Colon (tissue), 2 donors: ENCODE measurements around the gene RNLS.

Experiments
- FAIRE-seq: peaks from 2 replicates; lab custom pipeline; 2012; peaks lifted over from hg19 to GRCh38; lab: Jason Lieb, UNC
- donor health status: control.
- donor health status: control.

Gene RNLS

DNA sequence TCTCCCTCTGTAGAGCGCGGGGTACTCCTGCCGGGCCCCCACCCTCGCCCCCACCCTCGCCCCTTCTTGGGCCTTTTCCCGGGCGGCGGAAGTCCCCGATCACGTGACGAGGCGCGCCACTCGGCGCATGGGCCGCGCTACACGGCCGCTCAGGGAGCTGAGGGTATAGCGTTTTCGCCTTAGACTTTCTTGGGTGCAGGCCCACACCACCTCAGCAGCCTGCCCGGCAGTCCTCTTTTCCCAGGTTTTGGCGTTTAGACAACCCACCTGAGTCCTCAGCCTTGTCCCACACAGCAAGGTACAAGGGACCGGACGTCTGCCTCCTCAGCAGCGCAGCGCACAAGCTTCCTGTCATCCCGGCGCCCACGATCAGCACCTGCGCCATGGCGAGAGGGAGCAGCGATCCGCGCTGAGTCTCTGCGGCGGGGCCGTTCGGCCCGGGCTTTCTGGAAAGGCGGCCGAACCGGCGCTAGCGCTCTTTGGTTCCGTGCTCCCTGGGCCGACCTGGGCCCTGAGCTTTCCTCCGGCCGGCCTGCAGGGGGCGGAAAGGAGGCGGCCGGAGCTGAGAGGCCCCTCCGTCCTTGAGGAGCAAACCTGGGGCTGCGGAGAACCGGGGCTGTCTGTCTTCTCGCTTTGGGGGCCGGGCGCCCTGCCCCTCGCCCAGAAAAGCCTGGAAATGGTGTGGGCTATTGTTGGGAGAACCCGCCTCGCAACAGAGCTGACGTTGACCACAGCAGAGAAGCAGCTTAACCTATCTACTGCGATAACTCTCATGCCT lies at the start of gene RNLS:
Gene RNLS (minus strand): TSS at position 513 of the 778 bp plus-strand sequence.
- FAIRE-seq = no peak

DNA sequence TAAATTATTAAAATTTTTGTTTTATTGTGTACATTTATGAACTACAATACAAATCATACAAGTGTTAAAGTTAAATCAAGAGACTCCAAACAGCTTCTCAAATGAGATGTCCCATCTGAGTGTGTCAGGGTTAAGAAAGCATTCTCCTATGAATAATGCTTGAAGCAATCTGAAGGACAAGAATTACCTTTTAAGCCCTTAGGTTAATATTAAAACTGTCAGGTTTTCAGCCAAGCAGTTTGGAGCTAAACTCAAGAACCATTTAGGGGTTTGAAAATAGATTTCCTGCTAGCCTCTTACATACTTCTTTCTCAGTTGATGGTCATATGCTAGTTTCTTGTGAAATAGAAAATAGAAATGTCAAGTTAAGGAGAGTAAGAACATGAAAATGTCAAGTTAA lies 41.7 kb upstream of the RNLS start:
- no peak for FAIRE-seq

DNA sequence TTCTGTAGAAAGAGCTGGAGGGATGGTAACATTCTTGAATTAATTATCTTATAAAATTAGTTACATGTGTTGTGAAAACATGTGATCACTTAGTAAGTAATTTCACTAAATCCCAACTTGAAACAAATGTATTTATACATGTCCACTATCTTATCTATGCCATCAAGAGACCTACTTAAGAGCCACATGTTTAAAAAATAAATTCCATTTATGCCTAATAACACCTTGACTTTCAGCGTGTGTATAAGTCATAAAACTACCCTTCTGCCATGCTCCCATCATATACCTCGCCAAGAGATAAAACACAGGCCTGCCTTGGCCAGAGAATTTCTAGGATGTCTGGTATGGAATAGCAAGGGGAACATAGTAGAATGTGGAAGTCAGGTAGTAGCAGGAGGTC lies 40.7 kb upstream of the RNLS start:
- no peak for FAIRE-seq

DNA sequence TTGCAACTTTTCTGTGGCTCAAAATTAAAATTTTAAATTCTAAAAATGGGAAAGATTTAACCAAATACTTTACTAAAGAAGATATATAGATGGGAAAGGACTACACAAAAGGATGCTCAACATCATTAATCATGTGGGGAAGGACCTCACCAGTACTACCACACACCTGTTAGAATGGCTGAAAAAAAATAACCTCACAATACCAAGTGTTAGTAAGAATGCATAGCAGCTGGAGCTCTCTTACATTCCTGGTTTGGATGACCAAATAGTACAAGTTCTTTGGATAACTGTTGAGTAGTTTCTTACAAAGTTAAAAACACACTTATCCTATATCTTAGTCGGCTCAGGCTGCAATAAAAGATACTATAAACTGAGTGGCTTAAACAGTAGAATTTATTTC lies 37.3 kb upstream of the RNLS start:
- FAIRE-seq = no peak

DNA sequence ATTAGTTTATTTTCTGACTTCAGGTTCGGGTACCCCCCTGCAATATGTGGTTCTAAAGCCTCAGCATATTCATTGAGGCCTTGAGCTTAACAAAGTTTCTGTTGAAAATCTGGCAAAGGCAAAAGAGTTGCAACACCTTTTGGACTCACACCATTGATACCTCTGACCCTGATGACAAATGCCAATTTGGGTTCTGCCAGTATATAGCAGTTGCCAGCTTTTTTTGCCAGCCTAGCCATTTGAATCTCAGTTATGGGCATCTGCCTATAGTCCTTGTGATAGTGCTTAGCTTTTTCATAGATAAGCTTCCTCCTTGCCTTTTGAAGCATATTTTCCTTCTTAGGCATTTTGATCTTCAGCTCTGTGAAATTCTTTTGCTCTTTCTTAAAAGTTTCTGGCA lies 35.4 kb upstream of the RNLS start:
- FAIRE-seq = no peak

DNA sequence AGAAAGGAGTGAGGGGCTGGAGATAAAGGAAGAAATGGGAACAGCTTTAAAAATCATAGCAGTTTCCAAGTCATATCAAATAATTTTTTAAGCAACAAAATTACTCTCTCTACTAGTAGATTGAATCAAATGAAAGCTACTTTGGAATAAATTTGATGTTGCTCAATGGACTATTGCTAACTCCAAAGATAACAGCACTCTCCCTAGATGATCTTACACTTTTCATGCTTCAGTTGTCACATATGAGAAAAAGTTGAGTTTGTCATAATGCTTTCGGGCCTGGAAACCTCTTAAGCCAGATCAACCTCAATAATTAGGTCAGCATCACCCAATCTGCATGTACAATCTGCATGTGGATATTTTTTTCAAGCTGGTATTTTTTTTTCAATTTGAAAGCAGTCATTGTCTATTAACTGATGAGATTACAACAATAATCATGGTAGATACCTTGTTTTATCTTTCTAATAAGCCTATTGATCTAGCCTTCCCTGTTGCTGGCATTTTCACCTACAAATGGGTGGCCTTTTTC lies 34.7 kb upstream of the RNLS start:
- no peak for FAIRE-seq

DNA sequence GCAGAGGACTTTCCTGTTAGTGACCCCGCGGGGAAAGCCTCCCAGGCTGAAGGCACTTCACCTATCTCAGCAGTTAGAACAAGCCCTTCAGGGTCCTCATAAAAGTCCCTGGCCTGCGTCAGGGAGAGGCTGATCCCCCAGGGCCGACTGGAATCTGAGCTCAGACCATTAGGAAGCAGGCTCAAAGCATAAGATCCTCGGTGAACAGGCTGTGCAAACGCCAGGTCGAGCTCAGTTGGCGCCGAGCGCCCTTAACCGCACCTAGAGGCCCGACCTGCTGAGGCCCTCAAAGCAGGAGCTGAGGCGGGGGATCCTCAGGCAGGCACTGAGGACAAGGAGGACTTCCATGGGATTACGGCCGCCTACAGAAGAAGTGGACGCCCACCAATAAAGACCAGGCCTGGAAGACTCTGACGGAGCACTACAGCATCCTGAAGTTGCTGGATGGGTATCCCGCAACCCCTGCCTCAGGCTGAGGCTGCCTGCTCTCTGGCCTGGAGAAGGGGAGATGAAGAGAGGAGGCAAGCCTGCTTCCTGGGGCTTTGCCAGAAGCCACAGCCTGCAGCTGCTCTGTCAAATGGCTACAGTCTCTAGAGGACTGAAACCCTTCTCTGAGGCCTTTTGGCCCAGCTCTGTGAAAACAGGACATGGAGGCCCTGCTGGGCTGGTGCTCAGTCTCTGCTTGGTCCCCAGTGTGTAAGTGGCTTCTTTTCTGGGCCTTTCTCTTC lies 33.3 kb upstream of the RNLS start:
- no peak for FAIRE-seq

DNA sequence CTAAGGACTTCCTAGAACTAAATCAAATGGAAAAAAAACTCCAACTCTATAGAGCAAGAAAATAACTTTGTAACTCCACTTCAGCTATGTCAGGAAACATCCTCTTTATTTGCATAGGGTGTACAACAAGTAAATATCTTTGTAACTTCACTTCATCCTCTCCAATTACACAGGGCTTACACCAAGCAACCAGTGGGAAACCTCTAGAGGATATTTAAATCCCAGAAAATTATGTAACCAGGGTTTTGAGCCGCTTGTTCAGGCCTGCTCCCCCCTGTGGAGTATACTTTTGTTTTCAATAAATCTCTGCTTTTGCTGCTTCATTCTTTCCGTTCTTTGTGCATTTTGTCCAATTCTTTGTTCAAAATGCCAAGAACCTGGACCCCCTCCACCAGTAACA lies 25.7 kb upstream of the RNLS start:
- FAIRE-seq = no peak

DNA sequence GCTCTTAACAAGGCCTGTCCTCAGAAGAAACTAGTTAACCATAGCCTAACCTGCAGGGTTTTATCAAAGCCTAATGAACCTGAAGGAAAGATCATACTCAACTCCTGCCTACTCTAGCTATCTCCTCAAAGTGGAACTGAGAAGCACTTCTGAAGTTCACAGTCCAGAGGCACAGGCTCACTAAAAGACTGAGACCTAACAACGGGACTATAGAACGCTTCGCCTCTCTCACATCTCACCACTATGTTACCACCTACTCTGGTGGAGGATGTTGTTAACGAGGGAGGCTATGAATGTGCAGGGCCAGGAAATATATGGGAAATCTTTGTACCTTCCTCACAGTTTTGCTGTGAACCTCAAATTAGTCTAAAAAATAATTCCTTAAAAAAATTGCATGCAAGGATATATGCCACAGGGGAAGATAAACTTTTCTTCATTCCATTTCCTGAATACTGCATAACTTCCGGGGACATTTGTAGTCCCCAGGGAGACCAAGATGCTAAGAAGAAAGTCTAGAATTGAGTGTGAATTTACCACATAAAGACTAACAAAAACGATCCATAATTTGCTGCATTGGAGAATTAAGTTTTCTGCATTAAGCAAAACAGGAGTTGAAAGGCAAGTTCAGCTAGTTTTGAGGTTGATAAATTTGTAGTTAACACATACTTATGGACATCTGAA lies 25.1 kb upstream of the RNLS start:
- FAIRE-seq = no peak

DNA sequence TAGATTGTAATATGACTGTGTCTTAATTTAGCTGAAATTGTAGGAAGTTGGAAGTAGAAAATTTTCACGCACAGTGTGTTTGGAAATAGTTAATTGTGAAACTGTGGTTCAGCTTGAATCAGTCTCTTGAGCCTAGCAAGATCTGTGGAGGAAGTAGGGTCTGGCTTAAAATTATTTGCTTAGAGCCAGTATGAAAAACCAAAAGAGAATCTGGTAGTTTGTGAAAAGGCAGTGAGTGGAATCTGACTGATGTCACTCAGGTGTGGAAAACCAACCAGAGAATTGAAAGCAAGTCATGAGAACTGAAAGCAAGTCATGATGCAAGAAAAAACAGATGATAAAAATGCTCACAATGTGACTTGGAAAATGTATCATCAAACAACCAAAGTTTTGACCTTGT lies 14.9 kb upstream of the RNLS start:
- no peak for FAIRE-seq

DNA sequence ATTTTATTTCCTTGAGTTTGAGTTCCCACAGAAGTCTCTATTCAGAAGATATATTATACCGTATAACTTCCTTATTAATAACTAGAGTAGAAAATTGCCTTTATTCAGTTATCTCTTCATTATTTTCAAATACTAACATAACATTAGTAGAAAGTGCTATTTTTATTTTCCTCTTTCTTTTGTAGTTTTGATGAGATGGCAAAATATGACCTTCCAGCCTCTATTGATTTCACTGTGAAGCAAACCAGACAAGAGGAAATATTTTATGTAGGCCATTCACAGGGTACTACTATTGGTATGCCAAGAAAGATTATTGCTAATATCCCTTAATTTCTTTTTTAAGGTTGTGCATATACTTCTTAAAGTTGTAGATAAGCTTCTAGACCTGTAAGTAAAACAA lies 11.4 kb upstream of the RNLS start:
- FAIRE-seq = no peak

DNA sequence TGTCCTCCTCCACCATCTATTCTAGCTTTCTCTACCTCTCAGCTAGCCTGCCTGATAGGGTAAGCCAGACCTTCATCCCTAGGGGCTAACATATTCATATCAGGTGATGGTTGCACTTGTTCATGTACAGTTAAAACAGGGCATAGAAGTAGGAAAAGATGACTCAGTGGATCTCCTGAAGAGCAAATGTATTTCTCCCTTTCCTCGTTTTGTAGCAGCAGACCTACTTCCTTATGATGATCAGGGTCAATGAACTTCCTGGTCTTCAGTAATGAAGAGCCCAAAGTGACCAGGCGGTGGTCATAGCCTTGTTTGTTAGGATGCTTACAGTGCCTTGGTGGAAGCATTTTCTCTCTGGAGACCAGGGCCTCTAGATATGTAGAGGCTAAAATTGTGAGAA lies 9.8 kb upstream of the RNLS start:
- no peak for FAIRE-seq

DNA sequence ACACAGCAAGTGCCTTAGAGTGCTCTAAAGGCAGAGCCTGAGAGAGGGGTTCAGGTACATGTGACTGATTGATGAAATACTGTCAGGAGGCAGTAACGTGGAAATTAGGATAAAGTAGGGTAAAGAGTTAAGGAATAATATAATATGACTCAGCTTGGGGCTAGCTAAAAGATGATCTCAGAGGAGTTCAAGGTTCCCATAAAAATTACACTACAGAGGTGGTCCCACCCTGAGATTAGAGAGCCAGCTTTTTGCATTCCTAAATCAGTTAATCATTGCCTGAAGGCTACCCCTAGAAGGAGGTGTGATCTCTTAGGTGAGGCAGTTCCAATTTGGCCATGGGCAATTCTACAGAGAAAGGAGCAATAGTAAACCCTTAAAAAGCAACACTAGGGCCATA lies 9.3 kb upstream of the RNLS start:
- no peak for FAIRE-seq

DNA sequence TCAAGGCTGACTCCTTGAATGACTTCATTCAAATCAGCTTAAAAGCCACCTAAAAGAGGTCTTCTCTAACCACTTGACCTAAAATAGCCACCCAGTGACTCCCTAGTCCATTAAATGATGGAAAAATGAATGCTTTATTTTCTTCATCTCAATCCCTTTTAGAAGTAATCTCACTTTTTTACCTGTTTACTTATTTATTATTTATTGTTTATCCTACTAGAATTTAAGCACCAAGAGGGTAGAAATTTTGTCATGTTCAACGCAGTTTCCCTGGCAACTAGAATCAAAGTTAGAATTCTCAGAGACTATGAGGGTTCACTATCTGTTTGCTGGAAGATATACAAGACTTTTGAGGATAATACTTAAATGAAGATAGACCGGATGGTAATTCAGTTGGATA lies 3.3 kb upstream of the RNLS start, which contains the start of gene LIPJ:
Gene LIPJ (plus strand): TSS at position 301 of the 400 bp plus-strand sequence. CDS start 3,926 bp downstream, outside the sequence.
- no peak for FAIRE-seq

DNA sequence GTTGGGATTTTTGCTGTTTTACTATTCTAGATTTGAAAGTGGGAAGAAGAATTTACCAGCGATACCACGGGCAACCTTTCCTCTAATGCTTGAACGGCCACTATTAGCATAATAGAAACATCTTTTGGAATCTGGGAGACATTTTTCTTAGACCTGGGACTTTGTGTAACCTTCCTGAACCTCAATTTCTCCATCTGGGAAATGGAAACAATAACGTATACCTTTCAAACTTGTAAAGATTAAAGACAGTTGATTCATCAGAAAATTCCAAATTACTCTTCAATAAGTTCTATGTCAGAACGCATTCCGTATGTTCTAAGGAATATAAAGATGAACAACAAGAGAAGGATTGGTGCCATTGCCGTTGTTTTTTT lies 453 bp upstream of the RNLS start:
- no peak for FAIRE-seq

DNA sequence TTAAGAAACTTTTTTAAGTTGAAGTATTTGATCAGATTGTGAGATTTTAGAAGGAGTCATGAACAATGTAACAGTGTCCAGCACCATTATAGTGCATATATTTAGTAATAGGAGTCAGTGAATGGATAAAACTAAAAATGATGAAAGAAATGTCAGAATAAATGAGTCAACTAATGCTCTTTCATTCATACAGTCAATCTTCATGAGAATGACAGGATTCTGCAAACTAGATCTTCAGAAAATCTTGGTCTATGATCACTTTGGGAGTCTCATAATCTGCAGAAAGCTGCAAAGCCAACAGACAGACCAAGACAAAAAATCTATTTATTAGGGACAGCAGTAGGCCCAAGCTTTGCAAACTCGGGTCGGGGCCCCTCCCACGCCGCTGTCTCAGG lies 710 bp downstream of the RNLS start:
- no peak for FAIRE-seq

DNA sequence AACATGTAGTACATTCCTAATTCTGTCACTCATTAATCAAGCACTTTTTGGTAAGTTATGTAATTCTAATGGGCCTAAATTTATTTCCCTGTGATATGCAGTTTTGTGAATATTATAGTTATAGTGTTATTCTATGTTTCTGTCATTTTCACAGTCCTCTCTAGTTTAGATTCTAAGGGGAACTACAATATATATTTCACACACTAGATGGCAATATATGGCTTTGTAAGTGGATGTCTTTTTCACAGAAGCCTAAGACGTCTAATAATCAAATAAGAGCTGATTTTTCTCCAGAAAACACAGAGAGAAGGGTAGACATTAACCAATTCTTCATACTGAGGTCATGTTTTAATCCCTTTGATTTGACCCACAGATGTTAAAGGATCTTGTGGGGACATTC lies 18.0 kb downstream of the RNLS start:
- FAIRE-seq = no peak

DNA sequence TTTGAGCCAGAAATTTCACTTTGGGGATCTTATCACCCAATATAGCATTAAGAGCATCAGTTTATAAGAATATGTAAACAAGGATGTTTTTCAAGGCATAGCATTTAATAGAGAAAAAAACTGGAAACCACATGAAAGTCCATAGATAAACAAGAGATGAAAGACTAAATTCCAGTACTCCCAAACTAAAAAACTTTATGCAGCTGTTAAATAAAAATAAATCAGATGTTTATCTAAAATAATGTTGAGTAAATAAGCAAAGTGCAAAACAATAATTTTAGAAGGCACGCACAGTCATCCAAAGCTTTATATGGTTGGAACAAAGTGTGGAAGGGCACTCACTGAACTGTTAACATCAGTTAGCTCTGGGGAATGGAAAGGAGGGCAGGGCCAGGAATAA lies 21.0 kb downstream of the RNLS start:
- no peak for FAIRE-seq

DNA sequence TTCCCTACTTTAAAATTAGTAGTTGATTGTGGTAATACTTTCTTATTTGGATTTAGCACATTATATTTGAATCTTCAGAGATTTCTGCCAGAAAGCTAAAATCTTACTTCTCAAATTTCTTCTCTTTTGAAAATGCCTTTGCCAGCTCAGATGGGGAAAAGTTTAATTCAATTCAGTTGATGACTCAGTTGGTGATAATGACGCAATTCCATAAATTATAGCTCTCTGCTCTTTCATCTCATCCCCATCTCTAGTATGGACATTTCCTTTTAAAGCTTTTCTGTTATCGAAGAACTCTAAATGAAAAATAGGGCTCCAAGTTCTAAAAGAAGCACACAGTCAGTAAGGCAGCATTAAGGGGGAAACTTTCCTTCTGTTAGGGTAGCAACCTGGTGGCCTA lies 25.5 kb downstream of the RNLS start:
- no peak for FAIRE-seq

DNA sequence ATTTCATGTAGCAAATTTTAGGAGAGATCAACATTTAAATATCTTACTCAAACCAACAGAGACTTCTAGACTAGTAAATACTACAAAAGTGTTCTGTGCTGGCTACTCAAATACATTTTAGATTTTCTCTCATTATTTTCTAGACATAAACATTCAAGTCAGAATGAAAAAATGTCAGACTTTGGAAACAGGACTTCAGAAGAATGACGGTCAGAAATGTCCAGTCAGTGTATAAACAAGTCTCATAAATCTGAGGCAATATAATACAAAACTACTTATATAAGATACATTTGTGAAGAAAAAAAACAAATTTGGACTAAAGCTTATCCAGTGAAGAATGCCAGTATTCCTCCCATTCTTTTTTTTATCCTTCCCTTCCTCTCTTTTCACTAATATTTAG lies 25.9 kb downstream of the RNLS start:
- FAIRE-seq = no peak

DNA sequence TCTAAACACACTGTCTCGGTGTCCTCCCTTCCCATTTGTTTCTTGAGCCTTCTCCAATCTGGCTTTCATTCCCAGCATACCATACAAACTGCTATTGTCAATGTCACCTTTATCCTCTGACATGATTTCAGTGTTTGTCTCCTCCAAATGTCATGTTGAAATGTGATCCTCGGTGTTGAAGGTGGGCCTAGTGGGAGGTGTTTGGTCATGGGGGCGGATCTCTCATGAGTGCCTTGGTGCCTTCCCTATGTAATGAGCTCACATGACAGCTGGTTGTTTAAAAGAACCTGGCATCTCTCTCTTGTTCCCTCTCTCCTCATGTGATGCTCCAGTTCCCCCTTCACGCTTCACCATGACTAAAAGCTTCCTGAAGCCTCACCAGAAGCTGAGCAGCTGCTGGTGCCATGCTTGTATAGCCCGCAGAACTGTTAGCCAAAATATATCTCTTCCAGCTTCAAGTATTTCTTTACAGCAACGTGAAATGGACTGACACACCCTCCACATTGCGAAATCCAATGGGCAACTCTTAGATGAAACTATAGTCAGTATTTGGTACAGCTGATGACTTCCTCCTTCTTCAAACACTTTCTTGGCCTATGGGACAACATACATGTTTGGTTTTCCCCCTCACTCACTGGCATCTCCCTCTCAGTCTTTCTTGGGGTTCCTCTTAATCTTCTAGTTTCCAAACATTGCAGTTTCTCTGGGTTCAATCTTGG lies 27.8 kb downstream of the RNLS start:
- FAIRE-seq = no peak

DNA sequence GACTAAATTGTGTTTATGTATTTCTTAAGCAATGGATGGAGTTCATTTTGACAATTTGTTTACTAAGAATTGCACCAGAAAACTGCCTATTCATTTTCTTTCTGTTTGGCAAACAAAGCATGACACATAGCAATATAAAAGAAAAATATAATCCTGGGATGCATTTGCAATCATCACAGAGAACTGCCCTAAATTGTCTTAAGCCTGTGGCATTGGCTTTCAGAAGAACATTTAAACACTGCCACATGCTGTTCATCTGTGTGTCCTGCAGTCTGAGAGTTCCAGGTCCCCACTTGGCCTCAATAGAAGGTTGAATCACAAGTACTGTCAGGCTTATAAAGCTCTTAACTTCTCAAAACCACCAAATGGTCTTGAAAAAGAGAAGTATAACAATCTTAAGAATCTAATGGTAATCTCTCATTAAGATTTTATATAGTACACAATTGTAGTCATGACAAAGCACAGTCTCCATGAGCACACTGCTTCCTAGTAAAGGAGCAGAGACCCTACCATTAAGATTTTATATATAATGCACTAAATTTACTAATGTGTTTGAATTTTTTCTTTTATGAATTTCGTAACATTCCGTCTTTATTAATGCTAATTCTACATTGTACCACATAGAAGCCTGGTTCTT lies 29.9 kb downstream of the RNLS start:
- peak; percentile 65 for FAIRE-seq
